ENCODE results near the gene NAA60.

The NAA60 gene

GRCh38 chr16:3481696-3482658, 38.5 kb downstream of the NAA60 start:
- in situ Hi-C loops (cut with MboI; ENCODE audit: low sequenced_read_pairs, unreplicated experiment), result no loop called here
- DNase-seq (ENCODE audit: low spot score), result no peak

GRCh38 chr16:3482659-3483241, 39.3 kb downstream of the NAA60 start:
- in situ Hi-C loops (cut with MboI; ENCODE audit: low sequenced_read_pairs, unreplicated experiment), result no loop called here
- no peak for TF ChIP-seq CTCF (IDR thresholded peaks at IDR 0.05; ENCODE audit: borderline replicate concordance, control extremely low read depth, extremely low read depth, insufficient read depth, missing control alignments)

More at GRCh38 chr16:3481696-3482658, 38.5 kb downstream of the NAA60 start:
- no peak for TF ChIP-seq CTCF (IDR thresholded peaks at IDR 0.05; ENCODE audit: borderline replicate concordance, control extremely low read depth, extremely low read depth, insufficient read depth, missing control alignments)

GRCh38 chr16:3484318-3485096, 41.0 kb downstream of the NAA60 start:
- no peak for DNase-seq (ENCODE audit: low spot score)
- no peak for TF ChIP-seq CTCF (IDR thresholded peaks at IDR 0.05; ENCODE audit: borderline replicate concordance, control extremely low read depth, extremely low read depth, insufficient read depth, missing control alignments)
- in situ Hi-C loops (cut with MboI; ENCODE audit: low sequenced_read_pairs, unreplicated experiment), result no loop called here

More at GRCh38 chr16:3482659-3483241, 39.3 kb downstream of the NAA60 start:
- no peak for DNase-seq (ENCODE audit: low spot score)

GRCh38 chr16:3485097-3485745, 41.7 kb downstream of the NAA60 start:
- TF ChIP-seq CTCF (IDR thresholded peaks at IDR 0.05; ENCODE audit: borderline replicate concordance, control extremely low read depth, extremely low read depth, insufficient read depth, missing control alignments), result no peak
- in situ Hi-C loops (cut with MboI; ENCODE audit: low sequenced_read_pairs, unreplicated experiment), result no loop called here
- DNase-seq (ENCODE audit: low spot score), result no peak

- in situ Hi-C loops (cut with MboI; ENCODE audit: low sequenced_read_pairs, unreplicated experiment), result no loop called here
- TF ChIP-seq CTCF (IDR thresholded peaks at IDR 0.05; ENCODE audit: borderline replicate concordance, control extremely low read depth, extremely low read depth, insufficient read depth, missing control alignments), result no peak
- no peak for DNase-seq (ENCODE audit: low spot score)
These were observed 42.5 kb downstream of the NAA60 start for GRCh38 chr16:3485821-3486505.
